OCI-LY1 (cell line): ENCODE measurements around the gene SERPINA1.

Experiments
- H2AFZ ChIP-seq: fragments of 200-600 bp; sonication (generic), shearing (Covaris generic); 2 replicates; pipeline ENCODE4 v1.6.0; 2014; ENCODE audit warnings: antibody characterized with exemption, mild to moderate bottlenecking, low read length
- H3F3A ChIP-seq: fragments of 200-600 bp; sonication (generic), shearing (Covaris generic); 2 replicates; pipeline ENCODE4 v1.6.0; 2014; ENCODE audit warnings: mild to moderate bottlenecking, antibody characterized with exemption, low read length, moderate library complexity; ENCODE audit not compliant: insufficient read depth
- H3K27ac ChIP-seq: fragments of 200-600 bp; sonication (generic); 2 replicates; pipeline ENCODE4 v1.5.1; 2014; ENCODE audit warnings: low read length, mixed run types, mild to moderate bottlenecking, low read depth; ENCODE audit not compliant: poor library complexity, severe bottlenecking
- H3K27me3 ChIP-seq: fragments of 200-600 bp; sonication (generic); 2 replicates; pipeline ENCODE4 v1.6.0; 2014; ENCODE audit warnings: antibody characterized with exemption, mild to moderate bottlenecking, low read length, moderate library complexity; ENCODE audit not compliant: insufficient read depth
- H3K36me3 ChIP-seq: fragments of 200-600 bp; sonication (generic); 2 replicates; pipeline ENCODE4 v1.6.1; 2014; ENCODE audit warnings: mild to moderate bottlenecking, antibody characterized with exemption, low read length, moderate library complexity, mixed read lengths; ENCODE audit not compliant: insufficient read depth
- H3K4me1 ChIP-seq: fragments of 200-600 bp; sonication (generic); 2 replicates; pipeline ENCODE4 v1.5.1; 2014; ENCODE audit warnings: mild to moderate bottlenecking, low read length, moderate library complexity; ENCODE audit not compliant: insufficient read depth, severe bottlenecking
- H3K4me2 ChIP-seq: fragments of 200-600 bp; sonication (generic), shearing (Covaris generic); 2 replicates; pipeline ENCODE4 v1.6.1; 2014; ENCODE audit warnings: low read length
- H3K4me3 ChIP-seq: fragments of 200-600 bp; sonication (generic); 2 replicates; pipeline ENCODE4 v1.5.1; 2014; ENCODE audit warnings: low read length, low read depth, mild to moderate bottlenecking, mixed read lengths; ENCODE audit not compliant: poor library complexity, severe bottlenecking
- H3K79me2 ChIP-seq: fragments of 200-600 bp; shearing (Covaris generic); 2 replicates; pipeline ENCODE4 v1.6.1; 2016; ENCODE audit warnings: mixed run types, low read length, mixed read lengths; ENCODE audit not compliant: insufficient read depth
- H3K9ac ChIP-seq: fragments of 200-600 bp; sonication (generic), shearing (Covaris generic); 2 replicates; pipeline ENCODE4 v1.6.1; 2014; ENCODE audit warnings: mild to moderate bottlenecking, low read length, mixed read lengths
- H3K9me2 ChIP-seq: fragments of 200-600 bp; sonication (generic), shearing (Covaris generic); 2 replicates; pipeline ENCODE4 v1.6.1; 2014; ENCODE audit warnings: low read depth, mild to moderate bottlenecking, low read length, mixed read lengths
- H3K9me3 ChIP-seq: fragments of 200-600 bp; shearing (Covaris generic); 2 replicates; pipeline ENCODE4 v1.6.1; 2014; ENCODE audit warnings: low read length, mixed read lengths
- H4K20me1 ChIP-seq: fragments of 200-600 bp; sonication (generic), shearing (Covaris generic); 2 replicates; pipeline ENCODE4 v1.6.0; 2016; ENCODE audit warnings: mild to moderate bottlenecking, low read length; ENCODE audit not compliant: insufficient read depth
- CTCF ChIP-seq: fragments of 200-600 bp; sonication (generic), shearing (Covaris generic); IDR thresholded peaks from 2 replicates; pipeline ENCODE4 v1.5.1; 2017; ENCODE audit warnings: mild to moderate bottlenecking, antibody characterized with exemption, low read length, moderate library complexity, mixed read lengths
- EZH2 ChIP-seq: fragments of 200-600 bp; sonication (generic), shearing (Covaris generic); IDR thresholded peaks from 2 replicates; pipeline ENCODE4 v1.8.0; 2017; ENCODE audit warnings: borderline replicate concordance, mixed run types, mild to moderate bottlenecking, antibody characterized with exemption, low read length, moderate library complexity, mixed read lengths

The SERPINA1 gene

GRCh38 chr14:94361682-94362081 is 26.7 kb downstream of the SERPINA1 start:
- Histone ChIP-seq H3K9me3 (no peaks in the 10 kb centered on the region), H3F3A (no peaks in the 10 kb centered on the region), H3K9ac (no peak overlapping the region), H3K4me2 (no peak overlapping the region), H3K4me3 (no peak overlapping the region), H3K79me2 (no peaks in the 10 kb centered on the region), H3K9me2 (no peaks in the 10 kb centered on the region), H3K27ac (no peak overlapping the region), H3K36me3 (no peaks in the 10 kb centered on the region), H2AFZ (no peak overlapping the region), H3K27me3 (no peaks in the 10 kb centered on the region), H3K4me1 (no peaks in the 10 kb centered on the region), H4K20me1 (no peaks in the 10 kb centered on the region)
- TF ChIP-seq EZH2 (no peak), CTCF (no peak)

GRCh38 chr14:94360945-94361565 is 27.3 kb downstream of the SERPINA1 start:
- Histone ChIP-seq H3K4me1 (no peaks in the 10 kb centered on the region), H3K36me3 (no peaks in the 10 kb centered on the region), H3K9ac (no peak overlapping the region), H3K4me3 (no peak overlapping the region), H3K27me3 (no peaks in the 10 kb centered on the region), H3K27ac (no peak overlapping the region), H3K9me2 (no peaks in the 10 kb centered on the region), H4K20me1 (no peaks in the 10 kb centered on the region), H3K79me2 (no peaks in the 10 kb centered on the region), H3K4me2 (no peak overlapping the region), H2AFZ (no peak overlapping the region), H3K9me3 (no peaks in the 10 kb centered on the region), H3F3A (no peaks in the 10 kb centered on the region)
- TF ChIP-seq CTCF = no peak
- no peak for TF ChIP-seq EZH2

GRCh38 chr14:94357166-94357565 is 31.2 kb downstream of the SERPINA1 start:
- Histone ChIP-seq H3K36me3 (no peaks in the 10 kb centered on the region; the same call in 1 of the 2 replicates), H3K79me2 (no peaks in the 10 kb centered on the region), H4K20me1 (no peaks in the 10 kb centered on the region), H3K27me3 (no peaks in the 10 kb centered on the region), H3K9ac (no peak overlapping the region), H3K4me2 (no peak overlapping the region), H3K9me2 (no peaks in the 10 kb centered on the region), H2AFZ (no peak overlapping the region), H3F3A (no peaks in the 10 kb centered on the region), H3K27ac (no peak overlapping the region), H3K4me3 (no peak overlapping the region), H3K9me3 (no peaks in the 10 kb centered on the region), H3K4me1 (peaks cover 5% of the 10 kb centered on the region)
- TF ChIP-seq EZH2 (no peak), CTCF (no peak)
